ENCODE data around the gene IGLON5. TPM values are rescaled to one million over a fixed set of nuclear protein-coding genes. Genes with fewer than 3 reads are reported as not detected.

Gene IGLON5
- total RNA-seq, 1 donor from 2014 or later = not detected

Other genes with a start within 250 kb of the IGLON5 start
- not detected for gene KLK13, start 246.6 kb upstream of the IGLON5 start, total RNA-seq
- not detected for gene KLK14, start 228.8 kb upstream of the IGLON5 start, total RNA-seq
- 4.2 TPM for gene CTU1, start 203.2 kb upstream of the IGLON5 start, total RNA-seq
- under 0.01 TPM for gene SIGLEC9, start 186.7 kb upstream of the IGLON5 start, total RNA-seq
- gene SIGLEC7, start 169.3 kb upstream of the IGLON5 start, total RNA-seq = 0.52 TPM
- 0.52 TPM for gene CD33, start 86.6 kb upstream of the IGLON5 start, total RNA-seq
- not detected for gene SIGLECL1, start 60.6 kb upstream of the IGLON5 start, total RNA-seq
- 0.52 TPM for gene VSIG10L, start 30.5 kb downstream of the IGLON5 start, total RNA-seq
- gene ETFB, start 54.7 kb downstream of the IGLON5 start, total RNA-seq = 52.2 TPM
- not detected for gene CLDND2, start 57.4 kb downstream of the IGLON5 start, total RNA-seq
- not detected for gene NKG7, start 61.0 kb downstream of the IGLON5 start, total RNA-seq
- not detected for gene LIM2, start 76.3 kb downstream of the IGLON5 start, total RNA-seq
- gene C19orf84, start 78.9 kb downstream of the IGLON5 start, total RNA-seq = not detected
- 1.6 TPM for gene SIGLEC10, start 106.0 kb downstream of the IGLON5 start, total RNA-seq
- gene SIGLEC8, start 146.8 kb downstream of the IGLON5 start, total RNA-seq = 0.52 TPM
- gene CEACAM18, start 166.9 kb downstream of the IGLON5 start, total RNA-seq = not detected
- not detected for gene SIGLEC12, start 190.2 kb downstream of the IGLON5 start, total RNA-seq
- gene SIGLEC6, start 220.0 kb downstream of the IGLON5 start, total RNA-seq = 1.6 TPM

All from skeletal muscle tissue (tissue), 1 donor.